Measurements from ENCODE around the gene CDKAL1. TPM values are rescaled to one million over a fixed set of nuclear protein-coding genes. Genes with fewer than 3 reads are reported as not detected.

The CDKAL1 gene
- total and polyA plus RNA-seq, 2 experiments from 2014 or later, result 14.4 to 19.5 TPM

- Histone ChIP-seq H3K4me3 (no peak overlapping the region), H3K27me3 (no peaks in the 10 kb centered on the region), H3K9me2 (replicated peaks; ENCODE audit: insufficient read depth) (no peaks in the 10 kb centered on the region), H2AFZ (no peak overlapping the region), H4K20me1 (ENCODE audit: insufficient read depth, poor library complexity, severe bottlenecking) (no peaks in the 10 kb centered on the region), H3K4me2 (no peak overlapping the region), H3K4me1 (ENCODE audit: insufficient read depth) (peaks cover 3% of the 10 kb centered on the region), H3K9me3 (ENCODE audit: low read depth) (no peaks in the 10 kb centered on the region), H3K79me2 (no peaks in the 10 kb centered on the region), H3K27ac (no peak overlapping the region), H3K36me3 (replicated peaks; ENCODE audit: insufficient read depth, low read depth) (no peaks in the 10 kb centered on the region)
- no peak for DNase-seq (ENCODE audit: low spot score)
- WGBS (ENCODE audit: low lambda C conversion rate, missing lambda C conversion rate), result 66% methylated on average over 4 of the region's 4 CpGs
- TF ChIP-seq EZH2phosphoT487 (IDR thresholded peaks at IDR 0.05; ENCODE audit: low read depth, severe bottlenecking, unreplicated experiment), result no peak
- TF ChIP-seq EZH2 (IDR thresholded peaks at IDR 0.05; ENCODE audit: borderline replicate concordance), result no peak
- no peak for TF ChIP-seq CTCF (IDR thresholded peaks at IDR 0.05; ENCODE audit: poor library complexity)
These were observed 41.6 kb downstream of the CDKAL1 start for GRCh38 chr6:20575704-20576451.

- H3K27me3 ChIP-seq, result no peaks in the 10 kb centered on the region
- no peak overlapping the region for H2AFZ ChIP-seq
- H3K9me3 ChIP-seq (ENCODE audit: low read depth), result no peaks in the 10 kb centered on the region
- H3K4me2 ChIP-seq, result no peak overlapping the region
- no peaks in the 10 kb centered on the region for H3K36me3 ChIP-seq (replicated peaks; ENCODE audit: insufficient read depth, low read depth)
- 82% methylated on average over 3 of the region's 3 CpGs for WGBS (ENCODE audit: low lambda C conversion rate, missing lambda C conversion rate)
- no peak overlapping the region for H3K27ac ChIP-seq
- H4K20me1 ChIP-seq (ENCODE audit: insufficient read depth, poor library complexity, severe bottlenecking), result no peaks in the 10 kb centered on the region
- DNase-seq (ENCODE audit: low spot score), result no peak
- no peaks in the 10 kb centered on the region for H3K9me2 ChIP-seq (replicated peaks; ENCODE audit: insufficient read depth)
- TF ChIP-seq EZH2phosphoT487 (IDR thresholded peaks at IDR 0.05; ENCODE audit: low read depth, severe bottlenecking, unreplicated experiment), result no peak
- H3K4me1 ChIP-seq (ENCODE audit: insufficient read depth), result peaks cover 3% of the 10 kb centered on the region
- no peaks in the 10 kb centered on the region for H3K79me2 ChIP-seq
- H3K4me3 ChIP-seq, result no peak overlapping the region
These were observed 43.0 kb downstream of the CDKAL1 start for GRCh38 chr6:20577173-20577688.

GRCh38 chr6:20581070-20581469, 46.8 kb downstream of the CDKAL1 start:
- H3K9me3 ChIP-seq (ENCODE audit: low read depth), result no peaks in the 10 kb centered on the region
- H3K4me2 ChIP-seq, result no peak overlapping the region
- H3K36me3 ChIP-seq (replicated peaks; ENCODE audit: insufficient read depth, low read depth), result no peaks in the 10 kb centered on the region
- no peaks in the 10 kb centered on the region for H3K79me2 ChIP-seq
- WGBS (ENCODE audit: low lambda C conversion rate, missing lambda C conversion rate), result 100% methylated on average over 1 of the region's 1 CpG
- no peaks in the 10 kb centered on the region for H3K4me1 ChIP-seq (ENCODE audit: insufficient read depth)
- no peak overlapping the region for H3K27ac ChIP-seq
- no peaks in the 10 kb centered on the region for H3K27me3 ChIP-seq
- H3K4me3 ChIP-seq, result no peak overlapping the region
- no peak for DNase-seq (ENCODE audit: low spot score)
- H4K20me1 ChIP-seq (ENCODE audit: insufficient read depth, poor library complexity, severe bottlenecking), result no peaks in the 10 kb centered on the region
- H2AFZ ChIP-seq, result no peak overlapping the region
- TF ChIP-seq EZH2 (IDR thresholded peaks at IDR 0.05; ENCODE audit: borderline replicate concordance) (no peak), CTCF (IDR thresholded peaks at IDR 0.05; ENCODE audit: poor library complexity) (no peak), EZH2phosphoT487 (IDR thresholded peaks at IDR 0.05; ENCODE audit: low read depth, severe bottlenecking, unreplicated experiment) (no peak)
- no peaks in the 10 kb centered on the region for H3K9me2 ChIP-seq (replicated peaks; ENCODE audit: insufficient read depth)

- no peak overlapping the region for H3K4me2 ChIP-seq
- H3K27me3 ChIP-seq, result no peaks in the 10 kb centered on the region
- H3K36me3 ChIP-seq (replicated peaks; ENCODE audit: insufficient read depth, low read depth), result no peaks in the 10 kb centered on the region
- TF ChIP-seq CTCF (IDR thresholded peaks at IDR 0.05; ENCODE audit: poor library complexity) (no peak), EZH2 (IDR thresholded peaks at IDR 0.05; ENCODE audit: borderline replicate concordance) (no peak), EZH2phosphoT487 (IDR thresholded peaks at IDR 0.05; ENCODE audit: low read depth, severe bottlenecking, unreplicated experiment) (no peak)
- no peaks in the 10 kb centered on the region for H3K4me1 ChIP-seq (ENCODE audit: insufficient read depth)
- no peak for DNase-seq (ENCODE audit: low spot score)
- H3K79me2 ChIP-seq, result no peaks in the 10 kb centered on the region
- WGBS (ENCODE audit: low lambda C conversion rate, missing lambda C conversion rate), result 74% methylated on average over 4 of the region's 4 CpGs
- no peak overlapping the region for H3K4me3 ChIP-seq
- H4K20me1 ChIP-seq (ENCODE audit: insufficient read depth, poor library complexity, severe bottlenecking), result no peaks in the 10 kb centered on the region
- no peak overlapping the region for H2AFZ ChIP-seq
- H3K9me3 ChIP-seq (ENCODE audit: low read depth), result no peaks in the 10 kb centered on the region
- H3K9me2 ChIP-seq (replicated peaks; ENCODE audit: insufficient read depth), result no peaks in the 10 kb centered on the region
- no peak overlapping the region for H3K27ac ChIP-seq
These were observed 48.6 kb downstream of the CDKAL1 start for GRCh38 chr6:20582586-20583443.

All from hepatocyte (in vitro differentiated cells).